SK-N-MC (cell line): ENCODE results near the gene PAPSS1.
A peak's percentile ranks its signal among the peaks of the same experiment; 100 is the strongest.
"Not testable (repeated sequence)": the region's sequence is repeated elsewhere in the genome, so short reads cannot be mapped to it uniquely, and the experiment has no call there.

Experiments used
- DNase-seq: peaks from one replicate; pipeline ENCODE4 v3.0.0-alpha.2; 2011; ENCODE audit warnings: low read depth, low spot score
- H3K27ac ChIP-seq: fragments of 200-600 bp; sonication (generic); 2 replicates; pipeline ENCODE4 v1.5.1; 2016; ENCODE audit warnings: mixed run types
- H3K36me3 ChIP-seq: fragments of 200-600 bp; sonication (generic); 2 replicates; pipeline ENCODE4 v1.6.1; 2017; ENCODE audit warnings: antibody characterized with exemption, low read length, mixed read lengths; ENCODE audit not compliant: insufficient read depth
- H3K4me3 ChIP-seq: fragments of 200-600 bp; sonication (generic); 2 replicates; pipeline ENCODE4 v1.5.1; 2016
- H3K9ac ChIP-seq: fragments of 200-600 bp; sonication (generic); 2 replicates; pipeline ENCODE4 v1.8.0; 2017; ENCODE audit warnings: mixed run types, mixed read lengths; ENCODE audit not compliant: insufficient read length
- H3K9me3 ChIP-seq: fragments of 200-600 bp; sonication (generic); 2 replicates; pipeline ENCODE4 v1.6.1; 2017; ENCODE audit warnings: low read depth, mild to moderate bottlenecking, antibody characterized with exemption, low read length, moderate library complexity, mixed read lengths
- EZH2 ChIP-seq: fragments of 200-600 bp; sonication (generic); IDR thresholded peaks from one replicate; pipeline ENCODE4 v1.6.1; 2017; ENCODE audit warnings: antibody characterized with exemption
- FOXP2 ChIP-seq: optimal IDR thresholded peaks from 2 replicates; pipeline ENCODE3; 2011; ENCODE audit warnings: mild to moderate bottlenecking, moderate library complexity; ENCODE audit not compliant: insufficient read depth; ENCODE audit errors: extremely low read length, control extremely low read depth
- POLR2AphosphoS5 ChIP-seq: IDR thresholded peaks from 2 replicates; pipeline ENCODE4 v1.6.1; 2012; ENCODE audit warnings: mild to moderate bottlenecking, low read depth, low read length, borderline replicate concordance

The PAPSS1 gene

DNA sequence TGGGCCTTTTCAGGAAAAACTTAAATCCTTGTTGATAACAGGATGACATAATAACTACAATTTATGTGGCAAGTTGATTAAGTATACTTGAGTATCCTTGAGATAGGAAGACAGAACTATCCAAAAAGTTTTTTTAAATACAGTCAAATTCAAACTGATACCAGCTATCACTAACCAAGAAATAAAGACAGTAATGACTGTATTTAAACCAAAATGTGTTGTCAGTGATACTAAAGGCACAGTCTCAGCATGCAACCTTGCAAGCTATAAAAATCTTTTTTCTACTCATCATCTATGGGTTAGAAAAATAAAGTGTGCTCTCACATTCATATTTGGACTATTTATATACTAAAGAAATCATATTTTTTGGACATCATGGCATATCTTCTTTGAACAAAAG, 64.7 kb downstream of the PAPSS1 start:
- Histone ChIP-seq H3K36me3 (peaks cover 50% of the 10 kb centered on the region), H3K9ac (no peak overlapping the region), H3K9me3 (no peaks in the 10 kb centered on the region), H3K4me3 (no peak overlapping the region), H3K27ac (no peak overlapping the region)
- DNase-seq, result no peak
- TF ChIP-seq EZH2 (no peak), POLR2AphosphoS5 (no peak)

GRCh38 chr4:107654694-107655093, 65.3 kb downstream of the PAPSS1 start:
- H3K9ac ChIP-seq, result no peak overlapping the region
- H3K27ac ChIP-seq, result no peak overlapping the region
- DNase-seq, result no peak
- H3K36me3 ChIP-seq, result peaks cover 50% of the 10 kb centered on the region
- TF ChIP-seq FOXP2 (no peak), EZH2 (no peak), POLR2AphosphoS5 (no peak)
- no peak overlapping the region for H3K4me3 ChIP-seq
- no peaks in the 10 kb centered on the region for H3K9me3 ChIP-seq

DNA sequence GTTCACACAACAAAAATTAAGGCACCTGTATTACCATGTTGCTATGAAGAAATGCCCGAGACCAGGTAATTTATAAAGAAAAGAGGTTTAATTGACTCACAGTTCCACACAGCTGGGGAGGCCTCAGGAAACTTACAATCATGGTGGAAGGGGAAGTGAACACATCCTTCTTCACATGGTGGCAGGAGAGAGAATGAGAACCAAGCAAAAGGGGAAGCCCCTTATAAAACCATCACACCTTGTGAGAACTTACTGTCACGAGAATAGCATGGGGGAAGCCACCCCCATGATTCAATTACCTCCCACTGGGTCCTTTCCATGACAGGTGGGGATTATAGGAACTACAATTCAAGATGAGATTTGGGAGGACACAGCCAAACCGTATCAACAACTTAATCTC, 68.6 kb downstream of the PAPSS1 start:
- not testable (repeated sequence) for H3K9me3 ChIP-seq, H3K27ac ChIP-seq, DNase-seq, H3K9ac ChIP-seq, H3K4me3 ChIP-seq
- peaks cover 46% of the 10 kb centered on the region for H3K36me3 ChIP-seq

DNA sequence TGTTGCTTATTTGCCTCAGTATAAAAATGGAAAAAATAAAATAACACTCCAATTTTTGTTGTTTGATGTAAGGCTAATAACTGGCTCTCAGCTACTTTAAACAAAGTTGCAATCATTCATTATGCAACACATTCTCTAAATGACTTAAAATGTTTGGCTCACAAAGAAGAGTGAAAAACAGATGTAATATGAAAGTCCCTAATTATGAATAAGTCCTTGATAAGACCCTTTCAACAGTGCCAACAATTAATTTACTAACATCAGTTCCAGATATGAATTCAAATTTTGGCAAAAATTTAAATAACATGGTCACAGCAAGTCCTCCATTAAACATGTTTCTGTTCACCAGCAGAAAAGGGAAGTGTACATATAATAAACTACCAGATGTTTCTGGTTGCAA, 69.8 kb downstream of the PAPSS1 start:
- Histone ChIP-seq H3K4me3 (no peak overlapping the region), H3K36me3 (peaks cover 45% of the 10 kb centered on the region), H3K9me3 (no peaks in the 10 kb centered on the region), H3K27ac (peak overlapping the region; percentile 38; the same call in 1 of the 2 replicates), H3K9ac (no peak overlapping the region)
- TF ChIP-seq FOXP2 (no peak), POLR2AphosphoS5 (no peak), EZH2 (no peak)
- DNase-seq, result no peak

- Histone ChIP-seq H3K27ac (no peak overlapping the region), H3K9ac (no peak overlapping the region), H3K36me3 (peaks cover 40% of the 10 kb centered on the region), H3K4me3 (no peak overlapping the region), H3K9me3 (no peaks in the 10 kb centered on the region)
- TF ChIP-seq POLR2AphosphoS5 (no peak), FOXP2 (no peak), EZH2 (no peak)
- no peak for DNase-seq
Observed at GRCh38 chr4:107648178-107648991, 71.6 kb downstream of the PAPSS1 start.

DNA sequence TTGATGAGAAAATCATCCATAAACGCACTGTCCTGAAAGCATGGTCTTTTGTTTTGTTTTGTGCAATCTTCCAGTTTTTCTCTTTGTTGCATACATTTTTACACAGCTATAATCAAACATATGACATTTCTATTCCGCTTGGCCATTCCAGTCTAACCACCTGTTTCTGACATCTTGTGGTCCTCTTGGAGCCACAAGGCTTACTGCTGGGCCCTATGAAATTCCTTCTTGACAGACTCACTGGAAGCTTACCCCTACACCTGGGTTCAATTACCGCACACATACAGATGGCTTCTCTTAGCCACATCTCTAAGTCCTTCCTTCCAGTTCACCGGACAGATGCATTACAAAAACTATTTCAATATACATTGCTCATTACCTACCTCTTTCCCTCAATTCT, 72.4 kb downstream of the PAPSS1 start:
- H3K4me3 ChIP-seq, result no peak overlapping the region
- no peak overlapping the region for H3K27ac ChIP-seq
- peaks cover 38% of the 10 kb centered on the region for H3K36me3 ChIP-seq
- no peak for DNase-seq
- no peak overlapping the region for H3K9ac ChIP-seq
- TF ChIP-seq EZH2 (no peak), FOXP2 (no peak), POLR2AphosphoS5 (no peak)
- no peaks in the 10 kb centered on the region for H3K9me3 ChIP-seq

- no peak overlapping the region for H3K9ac ChIP-seq
- no peak for DNase-seq
- H3K4me3 ChIP-seq, result no peak overlapping the region
- no peak overlapping the region for H3K27ac ChIP-seq
- peaks cover 18% of the 10 kb centered on the region for H3K36me3 ChIP-seq
- H3K9me3 ChIP-seq, result no peaks in the 10 kb centered on the region
- TF ChIP-seq POLR2AphosphoS5 (no peak), FOXP2 (no peak), EZH2 (no peak)
Observed at GRCh38 chr4:107645604-107646003, 74.4 kb downstream of the PAPSS1 start.

DNA sequence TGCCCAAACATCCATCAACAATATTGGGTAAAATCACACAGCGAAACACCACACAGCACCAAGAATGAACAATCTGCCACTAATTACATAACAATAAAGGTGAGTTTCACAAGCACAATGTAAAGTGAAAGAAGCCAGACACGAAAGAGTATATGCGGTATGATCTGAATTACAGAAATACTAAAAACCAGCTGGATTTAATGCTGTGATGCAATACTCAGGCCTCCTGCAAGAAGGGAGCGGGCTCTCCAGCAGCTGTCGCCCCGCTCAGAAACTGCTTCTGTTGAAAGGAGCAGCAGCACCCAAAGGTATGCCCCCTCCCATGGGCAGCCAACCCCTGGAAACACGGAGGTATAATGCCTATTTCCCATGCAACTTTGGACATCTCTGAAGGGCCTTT, 77.0 kb downstream of the PAPSS1 start:
- peaks cover 17% of the 10 kb centered on the region for H3K36me3 ChIP-seq
- no peaks in the 10 kb centered on the region for H3K9me3 ChIP-seq
- no peak overlapping the region for H3K27ac ChIP-seq
- H3K4me3 ChIP-seq, result no peak overlapping the region
- TF ChIP-seq FOXP2 (no peak), EZH2 (no peak), POLR2AphosphoS5 (no peak)
- no peak overlapping the region for H3K9ac ChIP-seq
- no peak for DNase-seq

DNA sequence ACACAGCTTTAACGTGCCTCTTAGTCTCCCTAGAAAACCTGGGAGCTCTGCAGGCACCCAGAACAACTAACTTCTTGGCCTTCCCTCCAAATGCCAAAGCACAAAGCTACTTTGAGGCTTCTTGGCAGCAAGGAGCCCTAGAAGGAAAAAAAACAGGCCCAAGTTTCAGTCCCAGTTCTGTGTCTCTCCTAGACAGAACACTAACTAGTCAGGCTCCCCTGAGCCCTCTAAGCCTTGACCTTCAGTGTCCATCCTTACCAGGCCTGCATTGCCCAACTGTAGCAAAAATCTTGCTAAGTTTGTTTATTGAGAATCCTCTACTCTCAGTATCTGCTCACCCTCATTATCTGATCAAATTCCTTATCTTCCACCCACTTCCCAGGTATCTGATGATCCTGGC, 79.2 kb downstream of the PAPSS1 start:
- no peak overlapping the region for H3K27ac ChIP-seq
- H3K36me3 ChIP-seq, result peaks cover 17% of the 10 kb centered on the region
- no peak overlapping the region for H3K4me3 ChIP-seq
- no peak overlapping the region for H3K9ac ChIP-seq
- no peak for DNase-seq
- TF ChIP-seq EZH2 (no peak), FOXP2 (no peak), POLR2AphosphoS5 (no peak)
- no peaks in the 10 kb centered on the region for H3K9me3 ChIP-seq

DNA sequence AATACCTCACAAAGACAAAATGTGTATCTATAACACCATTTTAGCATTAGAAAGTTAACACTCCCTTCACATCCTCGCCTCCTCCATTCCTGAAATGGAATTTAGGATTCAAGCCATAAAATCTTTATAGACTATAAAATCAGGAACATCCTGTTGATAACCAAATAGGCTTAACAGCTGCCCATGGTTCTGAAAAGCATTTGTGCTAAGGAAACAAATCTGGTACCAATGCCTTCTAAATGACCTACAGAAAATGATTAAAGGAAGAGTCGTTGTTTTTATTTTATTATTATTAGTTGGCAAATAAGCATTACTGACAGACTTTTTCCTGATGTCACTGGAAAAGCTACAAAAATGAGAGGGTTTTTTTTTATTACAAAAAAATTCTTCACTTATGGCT, 79.8 kb downstream of the PAPSS1 start:
- no peaks in the 10 kb centered on the region for H3K9me3 ChIP-seq
- DNase-seq, result no peak
- no peak overlapping the region for H3K9ac ChIP-seq
- no peak overlapping the region for H3K27ac ChIP-seq
- TF ChIP-seq POLR2AphosphoS5 (no peak), EZH2 (no peak), FOXP2 (no peak)
- H3K36me3 ChIP-seq, result peaks cover 17% of the 10 kb centered on the region
- H3K4me3 ChIP-seq, result no peak overlapping the region
